HEK293T (cell line): ENCODE results near the gene INTS7.

Experiments used
- ARNT ChIP-seq: fragments of 450-650 bp; IDR thresholded peaks from 2 replicates; pipeline ENCODE4 v1.6.1; 2017; ENCODE audit warnings: mild to moderate bottlenecking
- BHLHE40 ChIP-seq: fragments of 450-650 bp; IDR thresholded peaks from 2 replicates; pipeline ENCODE4 v1.6.1; 2016; ENCODE audit warnings: mild to moderate bottlenecking, moderate library complexity, borderline replicate concordance
- ELF4 ChIP-seq: fragments of 450-650 bp; IDR thresholded peaks from 2 replicates; pipeline ENCODE4 v1.6.1; 2017; ENCODE audit warnings: antibody characterized with exemption
- FOXA1 ChIP-seq: fragments of 450-650 bp; IDR thresholded peaks from 2 replicates; pipeline ENCODE4 v1.6.1; 2016; ENCODE audit warnings: mild to moderate bottlenecking
- FOXK2 ChIP-seq: fragments of 450-650 bp; IDR thresholded peaks from 2 replicates; pipeline ENCODE4 v1.6.1; 2016; ENCODE audit warnings: mild to moderate bottlenecking
- FOXM1 ChIP-seq: fragments of 450-650 bp; IDR thresholded peaks from 2 replicates; pipeline ENCODE4 v1.6.1; 2017; ENCODE audit warnings: mild to moderate bottlenecking, borderline replicate concordance
- L3MBTL2 ChIP-seq: fragments of 450-650 bp; conservative IDR thresholded peaks from 2 replicates; pipeline ENCODE4 v1.6.1; 2016; ENCODE audit warnings: mild to moderate bottlenecking
- LEF1 ChIP-seq: fragments of 450-650 bp; IDR thresholded peaks from 2 replicates; pipeline ENCODE4 v1.6.1; 2017; ENCODE audit warnings: mild to moderate bottlenecking, borderline replicate concordance
- NFRKB ChIP-seq: fragments of 450-650 bp; IDR thresholded peaks from 2 replicates; pipeline ENCODE4 v1.6.1; 2016; ENCODE audit warnings: mild to moderate bottlenecking, moderate library complexity
- SP1 ChIP-seq: fragments of 450-650 bp; IDR thresholded peaks from 2 replicates; pipeline ENCODE4 v1.6.1; 2017
- SUZ12 ChIP-seq: fragments of 450-650 bp; IDR thresholded peaks from 2 replicates; pipeline ENCODE4 v1.6.1; 2016; ENCODE audit warnings: mild to moderate bottlenecking
- TARDBP ChIP-seq: fragments of 450-650 bp; IDR thresholded peaks from 2 replicates; pipeline ENCODE4 v1.6.1; 2016
- ZNF384 ChIP-seq: fragments of 450-650 bp; IDR thresholded peaks from 2 replicates; pipeline ENCODE4 v1.6.1; 2016
- TF ChIP-seq, protein P1 (sequence below): fragments of 450-650 bp; IDR thresholded peaks from 2 replicates; pipeline ENCODE4 v1.6.1; 2016

DNA sequence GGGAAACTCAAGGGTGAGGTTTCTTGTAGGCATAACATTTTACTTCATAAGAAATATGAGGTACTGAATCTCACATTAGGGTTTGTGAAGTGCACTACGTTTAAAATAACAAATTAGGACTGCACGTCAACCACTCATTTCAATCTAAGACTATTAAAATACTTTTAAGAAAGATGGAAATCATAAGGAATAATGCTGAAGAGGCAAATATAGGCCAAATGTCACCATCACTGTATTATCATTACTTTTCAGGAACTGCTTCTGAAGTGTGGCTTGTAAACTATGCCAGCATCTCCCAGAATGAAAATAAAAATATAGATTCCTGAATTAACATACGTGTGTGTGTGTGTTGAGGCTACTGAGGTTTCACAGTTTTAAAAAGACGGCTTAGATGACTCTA is 56.8 kb downstream of the INTS7 start:
- TF ChIP-seq ARNT (no peak), NFRKB (no peak), FOXA1 (no peak), ZNF384 (no peak), FOXM1 (no peak), SUZ12 (no peak), TARDBP (no peak), ELF4 (no peak), SP1 (no peak), BHLHE40 (no peak), LEF1 (no peak), FOXK2 (no peak), L3MBTL2 (no peak)
- TF ChIP-seq, protein P1, sequence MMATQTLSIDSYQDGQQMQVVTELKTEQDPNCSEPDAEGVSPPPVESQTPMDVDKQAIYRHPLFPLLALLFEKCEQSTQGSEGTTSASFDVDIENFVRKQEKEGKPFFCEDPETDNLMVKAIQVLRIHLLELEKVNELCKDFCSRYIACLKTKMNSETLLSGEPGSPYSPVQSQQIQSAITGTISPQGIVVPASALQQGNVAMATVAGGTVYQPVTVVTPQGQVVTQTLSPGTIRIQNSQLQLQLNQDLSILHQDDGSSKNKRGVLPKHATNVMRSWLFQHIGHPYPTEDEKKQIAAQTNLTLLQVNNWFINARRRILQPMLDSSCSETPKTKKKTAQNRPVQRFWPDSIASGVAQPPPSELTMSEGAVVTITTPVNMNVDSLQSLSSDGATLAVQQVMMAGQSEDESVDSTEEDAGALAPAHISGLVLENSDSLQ = no peak
